Measurements from ENCODE around the gene ETNK2.
"Not testable (repeated sequence)": the region's sequence is repeated elsewhere in the genome, so short reads cannot be mapped to it uniquely, and the experiment has no call there.

Gene ETNK2

GRCh38 chr1:204124639-204125038, 27.2 kb downstream of the ETNK2 start:
- DNase-seq, result no peak

DNA sequence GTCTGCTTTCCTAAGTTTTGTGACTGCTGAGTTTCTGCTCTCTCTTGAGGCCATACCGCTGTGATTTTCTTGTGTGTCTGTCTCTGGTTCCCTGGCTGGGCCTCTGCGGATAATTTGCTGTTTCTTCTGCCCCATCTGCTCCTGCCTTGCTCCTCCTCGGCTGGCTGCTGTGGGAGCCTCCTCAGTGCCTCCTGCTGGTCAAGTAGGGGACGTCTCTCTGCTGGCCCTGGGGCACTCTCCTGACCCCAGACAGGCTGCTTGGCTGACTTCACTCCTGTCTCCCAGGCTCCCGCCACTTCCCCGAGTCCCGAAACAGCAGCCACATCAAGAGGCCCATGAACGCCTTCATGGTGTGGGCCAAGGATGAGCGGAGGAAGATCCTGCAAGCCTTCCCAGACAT, 28.5 kb downstream of the ETNK2 start:
- peak; percentile 12 for DNase-seq

DNA sequence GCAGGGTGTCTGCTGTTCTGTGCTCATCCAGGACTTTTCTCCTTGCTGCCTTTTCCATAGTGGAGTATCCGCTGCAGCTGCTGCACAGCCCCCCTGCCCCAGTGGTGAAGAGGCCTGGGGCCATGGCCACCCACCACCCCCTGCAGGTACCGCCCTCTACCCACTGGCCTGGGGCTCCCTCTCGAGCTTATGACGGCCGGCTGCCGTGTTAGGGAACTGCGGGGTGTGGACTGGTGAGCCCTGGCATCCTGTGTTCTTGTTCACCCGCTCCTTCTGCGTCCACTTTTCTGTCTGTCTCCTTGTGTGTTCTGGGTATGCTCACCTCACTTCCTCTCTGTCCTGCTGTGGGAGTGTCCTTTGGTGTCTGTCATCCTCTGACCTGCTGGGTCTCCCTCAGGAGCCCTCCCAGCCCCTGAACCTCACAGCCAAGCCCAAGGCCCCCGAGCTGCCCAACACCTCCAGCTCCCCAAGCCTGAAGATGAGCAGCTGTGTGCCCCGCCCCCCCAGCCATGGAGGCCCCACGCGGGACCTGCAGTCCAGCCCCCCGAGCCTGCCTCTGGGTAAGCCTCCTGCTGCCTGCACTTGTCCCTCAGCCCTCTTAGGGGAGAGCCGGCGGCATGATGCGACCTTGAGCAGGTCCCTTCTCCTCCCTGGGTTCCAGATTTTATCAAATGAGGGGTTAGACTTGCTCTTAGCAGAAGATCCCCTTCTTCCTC, 29.8 kb downstream of the ETNK2 start:
- no peak for DNase-seq

- no peak for DNase-seq
Measured at GRCh38 chr1:204116539-204116938, 35.3 kb downstream of the ETNK2 start.

GRCh38 chr1:204115116-204115515, 36.7 kb downstream of the ETNK2 start:
- no peak for DNase-seq

DNA sequence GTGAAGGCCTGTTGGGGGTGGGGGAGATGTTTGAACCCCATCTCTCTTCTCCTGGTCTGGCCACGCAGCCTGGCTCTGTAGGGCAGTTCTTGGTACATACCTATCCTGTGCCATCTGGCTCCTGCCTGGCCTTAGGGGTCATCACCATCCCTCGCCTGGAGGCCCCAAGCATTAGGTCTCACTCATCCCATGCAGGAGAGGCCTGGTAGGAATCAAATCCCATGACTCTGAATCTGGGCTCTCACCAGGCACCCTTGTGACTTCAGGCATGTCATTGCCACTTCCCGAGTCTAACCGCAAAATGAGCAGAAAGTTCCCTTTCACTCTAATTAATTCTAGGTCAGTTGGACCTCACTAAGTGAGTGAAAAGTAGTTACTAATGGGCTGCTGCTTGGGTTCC, 37.2 kb downstream of the ETNK2 start:
- DNase-seq, result no peak

DNA sequence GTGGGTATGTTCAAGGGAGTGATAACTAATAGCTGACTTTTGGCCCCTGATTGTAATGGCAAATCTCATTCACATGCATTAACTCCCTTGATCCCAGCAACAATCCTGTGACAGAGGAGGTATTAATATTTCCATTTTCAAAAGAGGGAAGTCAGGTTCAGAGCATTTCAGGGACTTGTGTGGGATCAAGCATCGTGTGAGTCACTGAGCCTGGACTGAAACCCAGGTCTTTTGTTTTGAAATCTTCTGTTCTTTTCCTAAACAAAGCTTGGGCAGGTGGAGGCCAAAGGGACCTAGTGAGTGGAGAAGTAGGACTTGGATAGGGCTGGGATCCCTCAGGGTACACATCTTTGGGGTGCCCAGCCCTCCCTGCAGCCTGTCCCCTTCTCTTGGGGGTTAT, 37.9 kb downstream of the ETNK2 start:
- no peak for DNase-seq

- no peak for DNase-seq
Measured at GRCh38 chr1:204112876-204113730, 38.7 kb downstream of the ETNK2 start.

GRCh38 chr1:204110894-204111633, 40.8 kb downstream of the ETNK2 start:
- DNase-seq, result no peak

GRCh38 chr1:204108312-204109141, 43.3 kb downstream of the ETNK2 start:
- no peak for DNase-seq

DNA sequence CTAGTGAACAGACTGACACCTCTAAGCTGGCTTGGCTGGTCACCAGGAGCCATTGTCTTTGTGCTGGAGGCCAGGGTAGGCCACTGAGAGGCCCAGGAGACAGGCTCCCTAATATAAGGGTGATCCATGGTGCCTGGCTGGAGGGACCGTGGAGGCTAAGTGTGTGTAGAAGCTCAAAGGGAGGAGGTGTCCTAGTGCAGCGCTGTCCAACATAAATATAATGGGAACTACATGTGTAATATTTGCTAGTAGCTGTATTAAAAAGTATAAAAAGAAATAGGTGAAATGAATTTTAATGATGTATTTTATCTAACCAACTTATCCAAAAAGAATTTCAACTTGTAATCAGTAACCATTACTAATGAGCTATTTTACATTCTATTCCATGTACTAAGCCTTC, 44.0 kb downstream of the ETNK2 start:
- DNase-seq, result no peak

GRCh38 chr1:204106825-204107224, 45.0 kb downstream of the ETNK2 start:
- DNase-seq, result no peak

- no peak for DNase-seq
Measured at GRCh38 chr1:204105131-204105515, 46.7 kb downstream of the ETNK2 start.

DNA sequence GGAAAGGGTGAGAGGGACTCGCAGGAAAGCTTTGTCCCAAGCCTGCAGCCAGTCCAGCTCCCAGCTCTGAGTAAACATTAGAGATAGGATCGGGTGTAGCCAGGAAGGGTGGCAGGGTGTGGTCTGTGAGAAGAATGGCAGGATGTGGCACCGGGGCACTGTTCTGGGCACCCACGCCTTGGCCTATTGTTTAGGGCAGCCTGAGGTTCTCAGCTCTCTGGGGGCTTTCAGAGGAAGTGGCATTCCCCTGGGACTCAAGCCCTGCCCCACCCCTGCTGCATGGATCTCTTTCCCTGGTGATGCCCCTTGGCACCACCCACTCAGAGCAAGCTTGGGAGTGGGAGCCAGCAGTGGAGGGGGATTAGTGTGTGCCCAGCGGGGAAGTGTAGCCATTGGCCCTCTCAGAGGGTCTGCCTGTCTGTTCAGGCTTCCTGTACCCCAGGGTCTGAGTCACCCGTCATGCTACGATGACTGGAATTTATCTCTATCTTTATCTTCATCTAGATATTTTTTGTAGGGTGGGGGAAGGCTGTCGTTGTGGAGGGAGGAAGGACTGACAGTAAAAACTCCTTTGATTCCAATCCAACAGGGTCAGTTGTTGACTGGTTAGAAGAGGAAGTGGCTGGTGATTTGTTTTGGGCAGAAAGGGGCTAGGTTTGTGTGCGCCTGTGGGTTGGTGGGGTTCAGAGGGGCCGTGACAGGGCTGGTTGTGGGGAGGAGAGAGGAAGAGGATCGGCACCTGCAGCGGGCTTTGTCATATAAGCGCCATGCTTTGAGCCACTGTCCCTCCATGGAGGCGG, 47.3 kb downstream of the ETNK2 start:
- peak; percentile 42 for DNase-seq

DNA sequence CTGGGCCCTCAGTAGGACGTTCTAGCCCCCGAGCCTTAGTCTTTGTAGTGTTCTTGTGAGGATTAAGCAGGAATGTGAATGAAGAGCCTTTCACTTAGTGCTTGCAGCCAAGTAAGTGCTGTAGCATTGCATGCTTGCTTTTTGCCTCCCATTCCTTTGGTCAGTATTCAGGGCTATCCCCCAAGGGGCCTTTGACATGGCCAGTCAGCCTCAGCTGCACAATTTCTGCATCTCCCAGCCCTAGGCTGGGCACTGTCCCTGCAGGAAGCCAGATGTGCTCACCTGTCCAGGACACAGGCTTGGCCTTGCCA, 48.5 kb downstream of the ETNK2 start:
- DNase-seq, result no peak

DNA sequence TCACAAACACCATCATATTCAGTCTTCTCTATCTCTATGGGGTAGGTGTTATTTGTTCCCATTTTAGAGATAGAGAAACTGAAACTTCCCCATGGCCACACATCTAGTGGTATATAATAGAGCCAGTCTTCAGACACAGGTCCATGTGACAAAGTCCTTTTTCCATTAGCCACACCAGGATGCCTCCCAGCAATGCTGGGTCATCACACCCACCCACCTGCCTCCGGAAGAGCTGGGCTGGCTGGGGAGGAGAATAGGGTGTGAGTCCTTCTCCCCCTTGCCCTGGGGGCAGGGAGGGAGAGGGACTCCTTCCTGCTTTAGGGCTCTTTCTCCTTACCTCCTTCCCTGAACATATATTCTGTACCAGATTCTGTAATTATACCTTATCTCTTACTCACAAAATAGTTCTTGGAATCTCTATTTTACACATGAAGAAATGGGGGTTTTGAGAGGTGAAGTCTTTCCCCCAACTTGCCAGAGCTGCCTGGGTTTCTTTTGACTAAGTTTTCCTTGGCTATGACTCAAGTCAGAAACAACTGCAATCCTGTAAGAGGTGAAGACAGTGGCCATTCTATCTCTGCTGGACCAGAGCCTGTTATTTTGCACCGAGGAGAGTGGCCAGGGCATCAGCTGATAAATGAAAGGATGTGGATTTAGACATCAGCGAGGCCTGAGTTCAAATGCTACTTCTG, 49.0 kb downstream of the ETNK2 start:
- DNase-seq, result peak; percentile 32

GRCh38 chr1:204102029-204102611, 49.7 kb downstream of the ETNK2 start:
- DNase-seq, result peak; percentile 19

GRCh38 chr1:204099754-204100153, 52.1 kb downstream of the ETNK2 start:
- DNase-seq, result not testable (repeated sequence)

GRCh38 chr1:204098683-204099082, 53.2 kb downstream of the ETNK2 start:
- no peak for DNase-seq

DNA sequence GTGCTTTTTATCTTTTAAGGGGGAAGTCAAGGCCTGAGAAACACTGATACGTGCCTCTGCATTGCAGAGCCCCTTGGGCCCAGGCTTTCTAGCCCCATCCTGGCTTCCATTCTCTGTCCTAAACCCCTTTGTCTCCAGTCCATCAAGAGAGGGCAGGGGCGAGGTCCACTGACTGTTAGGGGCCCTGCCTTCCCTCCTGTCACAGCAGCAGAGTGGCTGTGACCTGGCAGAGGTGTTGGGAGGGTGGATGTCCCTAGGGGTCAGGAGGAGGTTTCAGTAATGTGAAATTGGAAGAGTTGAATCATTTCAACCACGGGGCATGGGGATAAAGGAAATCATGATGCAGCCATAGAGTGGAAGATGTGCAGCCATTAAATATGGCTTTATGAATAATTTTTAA, 54.9 kb downstream of the ETNK2 start:
- no peak for DNase-seq

Data from activated CD4-positive, alpha-beta T cell treated with anti-CD3 and anti-CD28 coated beads, Interleukin-2, Interleukin-6, amounts not matched to agents 100 ng/mL and 50 ng/mL, durations not matched to agents 16 hours and 8 hours (primary cell).